ENCODE results near the gene CACNA1I. TPM values are rescaled to one million over a fixed set of nuclear protein-coding genes. Genes with fewer than 3 reads are reported as not detected.

The CACNA1I gene
- total and polyA plus RNA-seq, 2 of the 8 experiments (the other 6 are each of a cell fraction or from before 2014, with no cell fraction given): 0.77 to 1.2 TPM

GRCh38 chr22:39686776-39687525, 116.4 kb downstream of the CACNA1I start (continued):
- TF ChIP-seq POLR2A (IDR thresholded peaks at IDR 0.05; ENCODE audit: control extremely low read depth in 1 of 2, low read depth in 2 of 2, low read length in 2 of 2) (no peak), EZH2 (IDR thresholded peaks at IDR 0.05; ENCODE audit: low read depth, low read length, severe bottlenecking) (no peak), CTBP2 (IDR thresholded peaks at IDR 0.05; ENCODE audit: borderline replicate concordance, insufficient read depth, insufficient read length, low read length) (no peak), HDAC6 (IDR thresholded peaks at IDR 0.05; ENCODE audit: low read depth, low read length) (no peak), GTF2F1 (IDR thresholded peaks at IDR 0.05; ENCODE audit: borderline replicate concordance, low read depth, low read length) (no peak), TCF12 (IDR thresholded peaks at IDR 0.05; ENCODE audit: low read depth, low read length) (no peak)
